HG03064 (cell line): ENCODE measurements around the gene SLC20A1.
"Not testable (repeated sequence)": the region's sequence is repeated elsewhere in the genome, so short reads cannot be mapped to it uniquely, and the experiment has no call there.

Experiments
- ATAC-seq: cut with Tn5 transposase; IDR thresholded peaks from one replicate; pipeline ENCODE4 v1.9.1; 2021; ENCODE audit warnings: low read depth; ENCODE audit not compliant: unreplicated experiment

The SLC20A1 gene

DNA sequence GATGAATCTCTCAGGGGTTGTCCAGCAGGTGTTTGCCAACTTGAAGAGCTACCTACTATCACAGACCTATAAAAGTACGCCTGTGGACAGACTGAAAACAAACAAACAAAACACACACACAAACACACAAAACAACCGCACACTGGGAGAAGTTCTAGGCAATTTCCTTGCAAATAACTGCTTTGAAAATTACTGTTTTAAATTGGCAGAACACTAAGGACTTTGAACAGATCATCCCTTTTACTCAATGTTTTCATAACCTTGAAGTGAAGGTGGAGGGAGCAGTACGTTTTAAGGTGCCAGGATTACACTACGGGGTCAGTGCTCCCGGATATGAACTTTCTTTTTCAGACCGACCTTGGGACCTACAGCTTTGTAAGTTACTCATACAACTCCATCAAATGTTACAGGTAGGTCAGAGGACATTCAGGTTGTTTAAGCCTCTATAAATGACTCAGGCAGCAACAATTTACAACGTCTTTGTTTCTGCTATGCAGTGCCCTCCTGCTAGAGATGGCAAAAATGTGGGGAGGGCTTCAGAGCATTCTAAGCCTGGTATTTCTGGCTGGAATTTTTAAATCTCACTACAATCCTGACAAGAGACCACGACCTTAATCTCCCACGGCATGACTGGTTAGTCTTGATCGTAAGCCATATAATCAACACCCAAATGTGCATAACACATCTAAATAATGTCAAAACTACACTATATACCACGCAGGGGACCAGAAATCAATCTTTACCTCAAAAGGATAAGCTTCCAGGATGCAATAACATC lies 1.4 kb upstream of the SLC20A1 start:
- ATAC-seq = no peak

DNA sequence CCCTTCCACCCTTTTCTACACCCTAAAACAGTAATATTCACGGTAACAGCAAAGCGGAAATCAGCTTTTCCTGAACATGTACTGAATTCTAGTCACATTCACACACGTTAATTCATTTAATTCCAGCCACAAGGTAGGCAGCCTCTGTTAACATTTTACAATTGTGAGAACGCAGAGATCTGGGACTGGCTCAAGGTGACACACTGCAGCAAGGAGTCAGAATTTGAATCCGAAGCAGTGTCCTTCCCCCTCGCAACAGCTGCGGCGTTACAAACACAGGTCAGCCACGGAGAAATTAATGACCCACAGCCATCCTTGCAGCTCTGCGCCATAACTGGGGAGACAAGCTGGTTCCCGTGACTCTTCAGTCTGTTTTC lies 818 bp upstream of the SLC20A1 start:
- no peak for ATAC-seq

DNA sequence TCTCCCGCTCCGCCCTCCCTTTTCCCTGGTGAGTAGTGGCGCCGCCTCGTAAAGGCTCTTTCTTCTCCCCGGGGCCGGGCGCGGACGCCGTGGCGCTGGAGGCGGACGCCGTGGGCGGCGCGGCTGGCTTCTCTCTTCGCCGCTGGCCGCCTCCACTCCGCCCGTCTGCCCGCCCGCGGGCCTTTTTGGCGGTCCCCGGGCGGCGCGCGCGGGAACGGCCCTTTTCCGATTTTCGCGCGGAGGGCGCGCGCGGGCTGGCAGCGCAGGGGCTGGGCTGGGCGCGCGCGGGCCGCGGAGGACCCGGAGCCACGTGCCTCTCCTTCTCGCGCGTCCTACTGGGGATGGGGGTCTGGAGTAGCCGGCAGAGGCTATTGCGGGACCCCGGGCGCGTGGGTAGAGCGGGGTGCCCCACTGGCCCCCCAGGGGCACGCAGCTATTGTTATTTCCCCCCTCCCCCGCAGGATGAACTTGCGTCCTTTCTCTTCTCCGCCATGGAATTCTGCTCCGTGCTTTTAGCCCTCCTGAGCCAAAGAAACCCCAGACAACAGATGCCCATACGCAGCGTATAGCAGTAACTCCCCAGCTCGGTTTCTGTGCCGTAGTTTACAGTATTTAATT lies 472 bp downstream of the SLC20A1 start:
- ATAC-seq = peak; percentile 29

DNA sequence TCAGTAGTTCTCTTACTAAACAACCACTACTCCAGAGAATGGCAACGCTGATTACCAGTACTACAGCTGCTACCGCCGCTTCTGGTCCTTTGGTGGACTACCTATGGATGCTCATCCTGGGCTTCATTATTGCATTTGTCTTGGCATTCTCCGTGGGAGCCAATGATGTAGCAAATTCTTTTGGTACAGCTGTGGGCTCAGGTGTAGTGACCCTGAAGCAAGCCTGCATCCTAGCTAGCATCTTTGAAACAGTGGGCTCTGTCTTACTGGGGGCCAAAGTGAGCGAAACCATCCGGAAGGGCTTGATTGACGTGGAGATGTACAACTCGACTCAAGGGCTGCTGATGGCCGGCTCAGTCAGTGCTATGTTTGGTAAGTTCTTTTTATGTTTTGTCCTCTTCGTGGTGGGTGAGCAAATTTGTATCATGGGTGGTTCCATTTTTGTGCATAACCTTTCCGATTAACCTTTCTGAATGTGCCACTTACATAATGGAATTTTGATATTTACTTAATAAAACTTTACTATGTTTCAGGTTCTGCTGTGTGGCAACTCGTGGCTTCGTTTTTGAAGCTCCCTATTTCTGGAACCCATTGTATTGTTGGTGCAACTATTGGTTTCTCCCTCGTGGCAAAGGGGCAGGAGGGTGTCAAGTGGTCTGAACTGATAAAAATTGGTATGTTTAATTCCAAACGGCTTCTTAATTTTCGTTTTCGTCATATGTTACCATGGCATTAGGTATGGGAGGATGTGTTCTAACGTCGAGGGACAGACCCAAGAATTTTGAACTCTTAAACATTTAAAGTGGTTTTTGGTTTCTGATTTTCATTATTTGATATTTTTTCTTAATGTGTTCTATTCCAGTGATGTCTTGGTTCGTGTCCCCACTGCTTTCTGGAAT lies 1.3 kb downstream of the SLC20A1 start:
- no peak for ATAC-seq

DNA sequence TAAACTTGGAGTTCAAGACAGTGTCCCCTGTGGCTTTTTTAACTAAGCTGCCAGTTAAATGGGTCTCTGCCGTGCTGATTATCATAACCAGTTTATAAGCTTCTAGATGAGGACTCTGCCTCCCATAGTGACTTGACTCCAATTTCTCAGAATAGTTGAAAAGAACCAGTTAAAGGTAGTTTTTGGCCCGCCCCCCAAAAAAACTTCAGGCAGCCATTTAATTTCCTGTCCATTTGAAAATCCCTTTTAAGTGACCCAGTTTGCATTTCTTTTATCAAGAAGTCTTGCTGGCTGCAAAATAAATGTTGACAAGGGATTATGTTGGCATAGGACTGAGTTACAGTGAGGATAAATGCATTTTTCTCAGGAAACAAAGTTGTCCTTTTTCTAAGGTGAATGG lies 2.3 kb downstream of the SLC20A1 start:
- no peak for ATAC-seq

DNA sequence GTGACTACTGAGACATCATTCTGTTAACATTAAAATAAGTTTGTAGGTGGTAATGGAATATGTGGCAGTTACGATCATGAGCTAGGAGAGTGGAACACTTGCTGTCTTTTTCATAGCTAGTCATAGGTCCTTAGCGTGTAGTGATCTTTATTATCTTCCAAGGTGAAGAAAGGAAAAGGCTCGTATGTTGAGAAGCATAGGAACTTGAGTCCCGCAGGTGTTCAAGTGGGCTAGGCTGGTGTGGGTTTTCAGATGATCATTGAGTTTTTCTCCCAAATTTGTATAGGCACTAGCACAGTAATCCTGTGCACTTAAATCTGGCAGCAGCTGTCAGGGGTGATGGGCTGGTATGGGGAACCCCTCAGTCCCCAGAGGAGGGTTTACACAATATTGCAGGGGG lies 10.9 kb downstream of the SLC20A1 start:
- ATAC-seq = no peak

DNA sequence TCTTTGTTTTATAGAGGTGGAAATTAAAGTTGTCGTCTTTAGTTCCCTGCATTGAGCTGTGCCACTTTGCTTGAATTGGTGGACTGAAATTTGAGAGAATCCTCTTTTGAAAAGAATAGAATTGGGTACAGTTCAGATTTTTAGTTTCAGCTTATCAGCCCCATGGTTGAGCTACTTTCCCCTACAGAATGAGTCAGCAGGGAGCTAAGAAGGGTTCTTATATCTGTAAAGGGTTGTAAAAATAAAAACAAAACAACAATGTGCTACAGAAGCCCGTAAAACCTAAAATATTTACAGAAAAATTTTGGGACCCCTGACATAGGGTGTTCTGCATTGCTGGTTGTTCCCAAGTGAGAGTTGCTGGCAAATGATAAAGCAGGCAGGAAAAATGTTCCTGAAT lies 12.6 kb downstream of the SLC20A1 start:
- no peak for ATAC-seq

DNA sequence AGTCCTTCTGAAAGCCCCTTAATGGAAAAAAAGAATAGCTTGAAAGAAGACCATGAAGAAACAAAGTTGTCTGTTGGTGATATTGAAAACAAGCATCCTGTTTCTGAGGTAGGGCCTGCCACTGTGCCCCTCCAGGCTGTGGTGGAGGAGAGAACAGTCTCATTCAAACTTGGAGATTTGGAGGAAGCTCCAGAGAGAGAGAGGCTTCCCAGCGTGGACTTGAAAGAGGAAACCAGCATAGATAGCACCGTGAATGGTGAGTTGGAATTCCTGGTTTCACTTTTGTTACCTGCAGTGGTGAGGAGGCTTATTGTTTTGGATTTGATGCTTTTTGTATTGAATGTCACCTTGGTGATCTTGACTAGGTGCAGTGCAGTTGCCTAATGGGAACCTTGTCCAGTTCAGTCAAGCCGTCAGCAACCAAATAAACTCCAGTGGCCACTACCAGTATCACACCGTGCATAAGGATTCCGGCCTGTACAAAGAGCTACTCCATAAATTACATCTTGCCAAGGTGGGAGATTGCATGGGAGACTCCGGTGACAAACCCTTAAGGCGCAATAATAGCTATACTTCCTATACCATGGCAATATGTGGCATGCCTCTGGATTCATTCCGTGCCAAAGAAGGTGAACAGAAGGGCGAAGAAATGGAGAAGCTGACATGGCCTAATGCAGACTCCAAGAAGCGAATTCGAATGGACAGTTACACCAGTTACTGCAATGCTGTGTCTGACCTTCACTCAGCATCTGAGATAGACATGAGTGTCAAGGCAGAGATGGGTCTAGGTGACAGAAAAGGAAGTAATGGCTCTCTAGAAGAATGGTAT lies 13.3 kb downstream of the SLC20A1 start:
- no peak for ATAC-seq

DNA sequence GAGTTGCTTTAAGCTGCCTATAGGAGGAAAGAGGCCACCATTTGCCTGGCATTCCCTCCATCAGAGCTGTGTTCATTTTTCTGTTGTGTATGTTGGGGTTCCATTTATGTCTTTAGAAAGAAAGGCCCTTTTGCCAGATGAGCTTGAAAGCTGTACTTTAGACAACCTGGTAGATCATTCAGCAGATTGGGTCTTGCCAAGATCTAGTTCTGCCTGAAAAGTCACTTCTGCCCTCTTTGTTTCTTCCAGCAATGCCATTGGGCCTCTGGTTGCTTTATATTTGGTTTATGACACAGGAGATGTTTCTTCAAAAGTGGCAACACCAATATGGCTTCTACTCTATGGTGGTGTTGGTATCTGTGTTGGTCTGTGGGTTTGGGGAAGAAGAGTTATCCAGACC lies 14.4 kb downstream of the SLC20A1 start:
- ATAC-seq = no peak

DNA sequence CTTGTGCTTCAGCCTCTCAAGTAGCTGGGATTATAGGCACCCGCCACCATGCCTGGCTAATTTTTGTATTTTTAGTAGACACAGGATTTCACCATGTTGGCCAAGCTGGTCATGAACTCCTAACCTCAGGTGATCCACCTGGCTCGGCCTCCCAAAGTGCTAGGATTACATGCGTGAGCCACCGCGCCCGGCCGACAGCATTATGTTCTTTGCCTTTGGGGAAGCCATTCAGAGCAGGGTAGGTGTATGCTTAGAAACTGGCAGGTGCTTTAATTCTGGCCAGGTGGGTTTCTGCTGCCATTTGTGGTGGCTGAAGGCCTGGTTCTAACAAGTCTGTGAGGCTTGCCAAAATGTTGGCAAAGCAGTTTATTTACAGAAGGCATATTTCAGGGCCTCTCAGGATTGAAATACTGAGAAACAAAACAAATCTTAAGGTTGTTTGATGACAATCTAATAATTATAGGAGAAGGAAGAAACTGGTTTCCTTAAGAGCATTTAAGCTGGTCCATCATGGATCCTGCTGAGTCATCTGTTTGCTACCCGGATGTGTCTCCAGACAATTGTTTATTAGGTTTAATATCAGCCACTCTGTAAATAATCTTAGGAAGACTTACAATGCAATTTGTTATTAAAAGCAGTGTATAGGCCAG lies 16.0 kb downstream of the SLC20A1 start:
- ATAC-seq = no peak

DNA sequence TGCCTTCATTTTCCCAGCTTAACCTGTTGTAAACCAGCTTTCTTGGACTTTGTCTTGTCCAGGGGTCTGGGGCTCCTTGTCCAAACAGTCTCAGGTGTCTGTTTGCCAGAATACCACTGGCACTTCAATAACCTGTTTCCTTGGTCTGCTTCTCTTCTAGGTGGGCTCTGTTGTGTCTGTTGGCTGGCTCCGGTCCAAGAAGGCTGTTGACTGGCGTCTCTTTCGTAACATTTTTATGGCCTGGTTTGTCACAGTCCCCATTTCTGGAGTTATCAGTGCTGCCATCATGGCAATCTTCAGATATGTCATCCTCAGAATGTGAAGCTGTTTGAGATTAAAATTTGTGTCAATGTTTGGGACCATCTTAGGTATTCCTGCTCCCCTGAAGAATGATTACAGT lies 17.0 kb downstream of the SLC20A1 start:
- ATAC-seq = no peak

DNA sequence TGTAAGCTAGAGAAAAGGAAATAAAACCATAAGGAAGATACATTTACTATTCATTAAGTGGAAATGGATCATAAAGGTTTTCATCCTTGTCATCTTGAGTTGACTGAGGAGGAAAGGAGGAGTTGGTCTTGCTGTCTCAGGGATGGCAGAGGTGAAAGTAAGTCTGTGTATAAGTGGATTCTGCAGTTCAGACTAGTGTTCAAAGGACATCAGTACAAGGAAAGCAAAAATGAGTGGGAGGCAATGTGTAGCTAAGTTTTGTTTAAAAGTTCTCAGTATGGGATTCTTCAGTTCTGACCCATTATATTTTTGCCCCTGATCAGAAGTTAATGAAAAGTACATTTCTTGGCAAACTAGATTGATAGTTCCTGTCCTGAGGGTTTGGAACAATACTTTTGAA lies 18.9 kb downstream of the SLC20A1 start:
- no peak for ATAC-seq

DNA sequence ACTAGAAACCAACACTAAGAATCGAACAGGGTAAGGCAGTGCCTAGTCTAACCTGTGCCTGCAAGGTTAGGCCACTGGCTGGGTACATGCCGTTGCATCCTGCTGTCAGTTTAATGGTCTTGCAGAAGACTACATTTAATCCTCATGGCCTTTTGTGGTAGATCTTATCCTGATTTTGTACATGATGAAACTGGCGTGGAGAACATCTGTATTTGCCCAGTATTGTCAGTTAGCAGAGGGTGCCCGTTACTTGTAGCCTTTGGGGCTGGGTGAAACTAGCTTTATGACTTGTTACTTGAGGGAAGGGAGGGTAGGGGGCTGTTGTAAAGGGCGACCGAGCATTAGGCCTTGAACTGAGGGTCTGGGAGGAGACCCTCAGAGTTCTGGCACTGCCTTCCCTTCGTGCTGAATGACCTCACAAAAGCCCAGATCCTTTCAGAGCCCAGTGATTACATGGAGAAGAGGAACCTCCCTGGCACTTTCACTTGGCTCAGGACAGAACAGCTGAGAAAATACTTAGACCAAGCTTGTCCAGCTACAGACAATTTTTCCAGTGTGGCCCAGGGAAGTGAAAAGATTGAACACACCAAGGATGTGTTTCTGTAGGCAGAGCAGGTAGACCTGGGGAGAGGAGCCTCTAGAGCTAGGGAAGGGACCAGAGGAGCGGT lies 19.5 kb downstream of the SLC20A1 start:
- no peak for ATAC-seq

DNA sequence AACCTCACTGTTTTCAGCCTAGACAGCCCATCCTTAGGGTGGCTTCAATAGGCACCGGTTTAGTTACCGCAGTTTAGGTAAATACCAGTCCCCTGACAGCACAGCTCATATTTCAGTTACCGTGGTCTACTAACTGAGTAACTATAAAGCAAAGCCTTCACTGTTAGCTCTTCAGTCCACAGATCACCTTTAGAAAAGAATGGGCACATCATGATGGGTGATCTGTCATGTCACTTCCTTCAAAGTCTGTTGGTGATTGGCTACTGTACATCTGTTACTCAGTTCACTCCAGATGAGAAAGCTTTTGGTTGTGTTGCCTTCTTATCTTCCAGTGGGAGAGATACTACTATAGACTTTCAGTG lies 21.0 kb downstream of the SLC20A1 start:
- no peak for ATAC-seq

DNA sequence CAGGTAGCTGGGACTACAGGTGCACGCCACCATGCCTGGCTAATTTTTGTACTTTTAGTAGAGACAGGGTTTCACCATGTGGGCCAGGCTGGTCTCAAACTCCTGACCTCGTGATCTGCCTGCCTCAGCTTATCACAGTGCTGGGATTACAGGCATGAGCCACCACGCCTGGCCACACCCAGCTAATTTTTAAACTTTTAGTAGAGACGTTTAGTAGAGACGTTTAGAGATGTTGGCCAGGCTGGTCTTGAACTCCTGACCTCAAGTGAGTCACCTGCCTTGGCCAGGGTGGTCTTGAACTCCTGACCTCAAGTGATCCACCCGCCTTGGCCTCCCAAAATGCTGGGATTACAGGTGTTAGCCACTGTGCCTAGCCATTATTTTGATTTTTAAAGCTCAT lies 21.8 kb downstream of the SLC20A1 start:
- not testable (repeated sequence) for ATAC-seq

DNA sequence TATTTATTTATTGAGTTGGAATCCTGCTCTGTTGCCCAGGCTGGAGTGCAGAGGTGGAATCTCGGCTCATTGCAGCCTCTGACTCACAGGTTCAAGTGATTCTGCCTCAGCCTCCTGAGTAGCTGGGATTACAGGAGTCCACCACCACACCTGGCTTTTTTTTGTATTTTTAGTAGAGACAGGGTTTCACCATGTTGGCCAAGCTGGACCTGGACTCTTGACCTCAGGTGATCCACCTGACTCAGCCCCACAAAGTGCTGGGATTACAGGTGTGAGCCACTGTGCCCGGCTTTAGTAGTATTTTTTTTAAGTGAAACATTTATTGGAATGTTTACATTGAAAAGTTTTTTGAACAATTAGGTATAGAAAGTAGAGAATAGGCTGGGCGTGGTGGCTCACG lies 23.9 kb downstream of the SLC20A1 start:
- no peak for ATAC-seq

DNA sequence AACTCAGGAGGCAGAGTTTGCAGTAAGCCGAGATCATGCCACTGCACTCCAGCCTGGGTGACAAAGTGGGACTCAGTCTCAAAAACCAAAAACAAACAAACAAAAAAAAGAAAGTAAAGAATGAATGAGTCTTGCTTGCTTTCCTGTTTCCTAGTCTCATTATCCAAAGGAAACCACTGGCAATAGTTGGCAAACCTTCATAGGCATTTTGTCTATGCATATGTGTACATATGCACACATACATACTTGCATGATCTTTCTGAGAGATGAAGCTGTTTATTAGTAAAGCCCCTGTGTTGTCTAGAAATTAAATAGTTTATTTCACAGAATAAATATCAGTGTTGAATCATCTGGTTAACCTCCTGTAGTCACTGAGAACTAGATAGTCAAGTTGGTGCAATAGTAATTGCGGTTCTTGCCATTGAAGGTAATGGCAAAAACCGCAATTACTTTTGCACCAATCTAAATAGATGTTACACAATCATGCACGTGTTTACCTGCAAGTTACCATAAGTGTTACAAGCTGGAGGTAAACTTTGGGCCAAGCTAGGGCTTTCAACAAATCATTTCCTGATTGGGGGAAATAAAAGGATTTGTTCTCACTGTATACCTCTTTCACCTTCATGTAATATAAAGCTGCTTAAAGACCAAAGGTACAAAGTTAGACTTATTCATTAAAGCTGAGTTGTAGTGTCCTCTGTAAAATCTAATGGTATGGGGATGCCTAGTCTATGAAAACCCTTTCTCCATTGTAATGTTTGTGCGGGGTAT lies 24.7 kb downstream of the SLC20A1 start:
- ATAC-seq = no peak

DNA sequence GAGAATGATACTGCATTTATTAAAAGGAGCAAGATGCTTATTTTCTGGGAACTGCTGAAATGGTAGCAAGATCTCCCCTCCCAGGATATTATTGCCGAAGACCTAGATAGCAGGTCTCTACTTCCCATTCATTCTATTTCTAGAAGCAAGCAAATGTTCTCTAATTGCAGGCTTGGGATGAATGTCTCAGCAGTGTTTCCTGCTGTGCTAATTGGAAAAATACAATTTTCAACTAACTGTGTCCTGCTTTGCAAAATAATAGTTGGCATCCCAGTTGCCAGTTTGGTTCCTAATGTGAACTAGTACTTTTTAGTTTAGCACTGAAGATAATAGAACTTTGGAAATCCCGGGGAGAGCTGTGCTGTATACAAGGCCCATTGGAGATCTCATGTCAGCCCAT lies 26.1 kb downstream of the SLC20A1 start:
- no peak for ATAC-seq

DNA sequence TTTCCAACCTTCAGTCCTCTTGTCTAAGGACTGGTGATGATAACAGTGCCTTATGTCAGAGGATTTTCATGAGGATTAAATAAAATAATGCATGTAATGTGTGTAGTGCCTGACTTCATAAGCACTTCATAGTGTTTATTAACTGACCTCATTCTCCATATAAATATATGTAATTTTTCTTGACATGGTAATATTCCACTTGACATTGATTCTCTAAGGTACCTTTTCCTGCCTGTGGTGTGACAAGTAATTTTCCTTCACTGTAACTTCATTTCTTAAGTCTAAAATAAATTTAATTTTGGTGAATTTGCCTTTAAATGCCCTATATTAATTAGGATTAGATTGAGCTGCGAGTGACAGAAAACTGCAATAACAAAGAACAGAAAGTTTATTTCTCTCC lies 27.3 kb downstream of the SLC20A1 start:
- no peak for ATAC-seq
